ENCODE results near the gene ARPC1B.
"Not testable (repeated sequence)": the region's sequence is repeated elsewhere in the genome, so short reads cannot be mapped to it uniquely, and the experiment has no call there.

Gene ARPC1B

GRCh38 chr7:99340659-99341058 is 33.9 kb upstream of the ARPC1B start:
- no peak overlapping the region for H3K4me3 ChIP-seq
- TF ChIP-seq EZH2 (IDR thresholded peaks at IDR 0.05) (no peak), FOXP2 (optimal IDR thresholded peaks at IDR 0.05; ENCODE audit: control extremely low read depth, extremely low read length, insufficient read depth) (no peak)
- H3K9me3 ChIP-seq (ENCODE audit: low read depth, low read length) = no peaks in the 10 kb centered on the region
- H3K27ac ChIP-seq = no peak overlapping the region
- H3K36me3 ChIP-seq (ENCODE audit: insufficient read depth, low read length) = peaks cover 86% of the 10 kb centered on the region
- no peak overlapping the region for H3K9ac ChIP-seq (ENCODE audit: insufficient read length)
- no peak for DNase-seq (ENCODE audit: low read depth, low spot score)

GRCh38 chr7:99344061-99344647 is 30.4 kb upstream of the ARPC1B start:
- Histone ChIP-seq H3K36me3 (ENCODE audit: insufficient read depth, low read length) (peaks cover 84% of the 10 kb centered on the region), H3K9me3 (ENCODE audit: low read depth, low read length) (no peaks in the 10 kb centered on the region), H3K27ac (no peak overlapping the region), H3K4me3 (no peak overlapping the region), H3K9ac (ENCODE audit: insufficient read length) (no peak overlapping the region)
- DNase-seq (ENCODE audit: low read depth, low spot score) = no peak
- no peak for TF ChIP-seq POLR2AphosphoS5 (IDR thresholded peaks at IDR 0.05; ENCODE audit: borderline replicate concordance, low read depth, low read length)
- TF ChIP-seq FOXP2 (optimal IDR thresholded peaks at IDR 0.05; ENCODE audit: control extremely low read depth, extremely low read length, insufficient read depth) = no peak
- no peak for TF ChIP-seq EZH2 (IDR thresholded peaks at IDR 0.05)

GRCh38 chr7:99350641-99351040 is 23.9 kb upstream of the ARPC1B start:
- H3K9ac ChIP-seq (ENCODE audit: insufficient read length); H3K9me3 ChIP-seq (ENCODE audit: low read depth, low read length); H3K27ac ChIP-seq; DNase-seq (ENCODE audit: low read depth, low spot score); H3K4me3 ChIP-seq: not testable (repeated sequence)
- H3K36me3 ChIP-seq (ENCODE audit: insufficient read depth, low read length) = peaks cover 74% of the 10 kb centered on the region

- Histone ChIP-seq H3K27ac (no peak overlapping the region), H3K9me3 (ENCODE audit: low read depth, low read length) (no peaks in the 10 kb centered on the region), H3K4me3 (no peak overlapping the region), H3K36me3 (ENCODE audit: insufficient read depth, low read length) (peaks cover 68% of the 10 kb centered on the region), H3K9ac (ENCODE audit: insufficient read length) (no peak overlapping the region)
- no peak for TF ChIP-seq FOXP2 (optimal IDR thresholded peaks at IDR 0.05; ENCODE audit: control extremely low read depth, extremely low read length, insufficient read depth)
- no peak for TF ChIP-seq POLR2AphosphoS5 (IDR thresholded peaks at IDR 0.05; ENCODE audit: borderline replicate concordance, low read depth, low read length)
- no peak for TF ChIP-seq EZH2 (IDR thresholded peaks at IDR 0.05)
- no peak for DNase-seq (ENCODE audit: low read depth, low spot score)
Measured at GRCh38 chr7:99352247-99352646, 22.3 kb upstream of the ARPC1B start.

GRCh38 chr7:99355098-99355497 is 19.4 kb upstream of the ARPC1B start:
- Histone ChIP-seq H3K4me3 (no peak overlapping the region), H3K36me3 (ENCODE audit: insufficient read depth, low read length) (peaks cover 68% of the 10 kb centered on the region), H3K9me3 (ENCODE audit: low read depth, low read length) (no peaks in the 10 kb centered on the region), H3K27ac (no peak overlapping the region), H3K9ac (ENCODE audit: insufficient read length) (no peak overlapping the region)
- DNase-seq (ENCODE audit: low read depth, low spot score) = no peak
- TF ChIP-seq POLR2AphosphoS5 (IDR thresholded peaks at IDR 0.05; ENCODE audit: borderline replicate concordance, low read depth, low read length) = no peak

GRCh38 chr7:99357701-99358490 is 16.6 kb upstream of the ARPC1B start:
- Histone ChIP-seq H3K9me3 (ENCODE audit: low read depth, low read length) (no peaks in the 10 kb centered on the region), H3K27ac (no peak overlapping the region), H3K4me3 (no peak overlapping the region), H3K9ac (ENCODE audit: insufficient read length) (no peak overlapping the region), H3K36me3 (ENCODE audit: insufficient read depth, low read length) (peaks cover 68% of the 10 kb centered on the region)
- TF ChIP-seq EZH2 (IDR thresholded peaks at IDR 0.05) (no peak), FOXP2 (optimal IDR thresholded peaks at IDR 0.05; ENCODE audit: control extremely low read depth, extremely low read length, insufficient read depth) (no peak), POLR2AphosphoS5 (IDR thresholded peaks at IDR 0.05; ENCODE audit: borderline replicate concordance, low read depth, low read length) (no peak)
- DNase-seq (ENCODE audit: low read depth, low spot score) = no peak

- H3K27ac ChIP-seq; H3K4me3 ChIP-seq; H3K9me3 ChIP-seq (ENCODE audit: low read depth, low read length); H3K9ac ChIP-seq (ENCODE audit: insufficient read length); DNase-seq (ENCODE audit: low read depth, low spot score): not testable (repeated sequence)
- H3K36me3 ChIP-seq (ENCODE audit: insufficient read depth, low read length) = peaks cover 74% of the 10 kb centered on the region
Measured at GRCh38 chr7:99358521-99358920, 16.0 kb upstream of the ARPC1B start.

- Histone ChIP-seq H3K27ac (no peak overlapping the region), H3K9me3 (ENCODE audit: low read depth, low read length) (no peaks in the 10 kb centered on the region), H3K4me3 (no peak overlapping the region), H3K36me3 (ENCODE audit: insufficient read depth, low read length) (peaks cover 76% of the 10 kb centered on the region), H3K9ac (ENCODE audit: insufficient read length) (no peak overlapping the region)
- TF ChIP-seq POLR2AphosphoS5 (IDR thresholded peaks at IDR 0.05; ENCODE audit: borderline replicate concordance, low read depth, low read length) (no peak), FOXP2 (optimal IDR thresholded peaks at IDR 0.05; ENCODE audit: control extremely low read depth, extremely low read length, insufficient read depth) (no peak), EZH2 (IDR thresholded peaks at IDR 0.05) (no peak)
- no peak for DNase-seq (ENCODE audit: low read depth, low spot score)
Measured at GRCh38 chr7:99359465-99360154, 14.9 kb upstream of the ARPC1B start.

- Histone ChIP-seq H3K9me3 (ENCODE audit: low read depth, low read length) (no peaks in the 10 kb centered on the region), H3K4me3 (no peak overlapping the region), H3K27ac (peak overlapping the region; percentile 8; the same call in 1 of the 2 replicates), H3K36me3 (ENCODE audit: insufficient read depth, low read length) (peaks cover 78% of the 10 kb centered on the region), H3K9ac (ENCODE audit: insufficient read length) (no peak overlapping the region)
- TF ChIP-seq EZH2 (IDR thresholded peaks at IDR 0.05) (no peak), POLR2AphosphoS5 (IDR thresholded peaks at IDR 0.05; ENCODE audit: borderline replicate concordance, low read depth, low read length) (no peak), FOXP2 (optimal IDR thresholded peaks at IDR 0.05; ENCODE audit: control extremely low read depth, extremely low read length, insufficient read depth) (no peak)
- DNase-seq (ENCODE audit: low read depth, low spot score) = no peak
Measured at GRCh38 chr7:99362801-99363200, 11.7 kb upstream of the ARPC1B start.
